ENCODE measurements around the gene FARP1.

Gene FARP1

DNA sequence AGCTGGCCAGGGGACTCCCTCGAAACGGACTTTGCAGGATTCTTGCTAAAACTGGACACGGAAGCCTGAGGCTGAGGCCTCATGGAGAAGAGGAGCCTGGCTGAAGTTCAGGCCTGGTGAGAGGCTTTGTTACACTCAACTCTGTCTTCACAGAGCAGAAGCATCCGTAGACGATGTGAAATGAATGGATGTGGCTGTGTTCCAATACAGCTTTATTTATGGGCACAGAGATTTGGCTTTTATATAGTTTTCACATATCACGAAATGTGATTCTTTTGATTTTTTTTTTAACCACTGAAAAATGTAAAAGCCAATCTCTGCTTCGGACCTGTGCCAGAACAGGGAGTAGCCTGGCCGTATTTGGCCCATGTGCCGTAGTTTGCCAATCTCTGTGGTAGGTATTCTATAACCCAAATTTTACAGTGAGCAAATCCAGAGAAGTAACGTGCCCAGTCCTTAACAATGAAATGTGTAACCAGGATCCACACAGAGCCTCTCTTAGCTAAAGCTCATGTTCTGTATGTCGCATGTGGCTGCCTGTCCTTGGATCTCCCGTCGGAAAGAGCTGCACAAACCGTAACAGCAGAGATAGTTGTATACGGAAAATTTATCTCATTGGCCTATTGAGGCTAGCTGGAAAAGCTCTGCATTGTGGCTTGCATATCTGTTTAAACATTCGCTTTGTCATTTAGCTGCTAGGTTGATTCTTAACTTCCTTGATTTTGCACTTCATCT, 205.7 kb downstream of the FARP1 start:
- TF ChIP-seq, protein P1, sequence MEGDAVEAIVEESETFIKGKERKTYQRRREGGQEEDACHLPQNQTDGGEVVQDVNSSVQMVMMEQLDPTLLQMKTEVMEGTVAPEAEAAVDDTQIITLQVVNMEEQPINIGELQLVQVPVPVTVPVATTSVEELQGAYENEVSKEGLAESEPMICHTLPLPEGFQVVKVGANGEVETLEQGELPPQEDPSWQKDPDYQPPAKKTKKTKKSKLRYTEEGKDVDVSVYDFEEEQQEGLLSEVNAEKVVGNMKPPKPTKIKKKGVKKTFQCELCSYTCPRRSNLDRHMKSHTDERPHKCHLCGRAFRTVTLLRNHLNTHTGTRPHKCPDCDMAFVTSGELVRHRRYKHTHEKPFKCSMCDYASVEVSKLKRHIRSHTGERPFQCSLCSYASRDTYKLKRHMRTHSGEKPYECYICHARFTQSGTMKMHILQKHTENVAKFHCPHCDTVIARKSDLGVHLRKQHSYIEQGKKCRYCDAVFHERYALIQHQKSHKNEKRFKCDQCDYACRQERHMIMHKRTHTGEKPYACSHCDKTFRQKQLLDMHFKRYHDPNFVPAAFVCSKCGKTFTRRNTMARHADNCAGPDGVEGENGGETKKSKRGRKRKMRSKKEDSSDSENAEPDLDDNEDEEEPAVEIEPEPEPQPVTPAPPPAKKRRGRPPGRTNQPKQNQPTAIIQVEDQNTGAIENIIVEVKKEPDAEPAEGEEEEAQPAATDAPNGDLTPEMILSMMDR (IDR thresholded peaks at IDR 0.05), result no peak

DNA sequence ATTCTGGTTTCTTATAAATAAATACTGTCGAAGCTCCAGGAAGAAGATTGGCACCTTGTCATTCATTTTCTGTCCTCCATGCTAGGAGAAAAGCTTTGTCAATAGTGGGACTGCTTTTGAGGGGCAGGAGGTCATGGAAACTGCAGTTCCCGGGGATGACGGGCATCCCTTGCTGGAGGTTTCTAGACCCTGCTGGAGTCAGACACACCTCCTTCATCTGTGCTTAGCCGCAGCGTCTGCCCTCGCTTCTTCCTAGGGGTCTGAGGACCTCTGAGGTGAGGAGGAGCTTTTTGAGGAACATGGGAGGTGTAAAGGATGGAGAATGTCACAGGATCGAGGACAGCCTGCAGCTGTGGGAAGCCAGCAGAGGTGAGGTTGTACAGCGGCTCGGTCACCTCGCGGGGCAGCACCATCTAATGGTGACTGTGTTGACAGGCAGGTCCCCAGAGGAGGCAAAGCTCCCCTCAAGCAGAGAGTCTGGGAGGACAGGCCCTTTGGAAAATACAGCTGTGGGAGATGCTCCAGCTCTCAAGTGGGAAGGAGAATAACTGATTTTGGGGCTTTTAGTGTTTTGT, 206.9 kb downstream of the FARP1 start:
- TF ChIP-seq, protein P1 (IDR thresholded peaks at IDR 0.05), result no peak; the same call in 1 of the 2 replicates

DNA sequence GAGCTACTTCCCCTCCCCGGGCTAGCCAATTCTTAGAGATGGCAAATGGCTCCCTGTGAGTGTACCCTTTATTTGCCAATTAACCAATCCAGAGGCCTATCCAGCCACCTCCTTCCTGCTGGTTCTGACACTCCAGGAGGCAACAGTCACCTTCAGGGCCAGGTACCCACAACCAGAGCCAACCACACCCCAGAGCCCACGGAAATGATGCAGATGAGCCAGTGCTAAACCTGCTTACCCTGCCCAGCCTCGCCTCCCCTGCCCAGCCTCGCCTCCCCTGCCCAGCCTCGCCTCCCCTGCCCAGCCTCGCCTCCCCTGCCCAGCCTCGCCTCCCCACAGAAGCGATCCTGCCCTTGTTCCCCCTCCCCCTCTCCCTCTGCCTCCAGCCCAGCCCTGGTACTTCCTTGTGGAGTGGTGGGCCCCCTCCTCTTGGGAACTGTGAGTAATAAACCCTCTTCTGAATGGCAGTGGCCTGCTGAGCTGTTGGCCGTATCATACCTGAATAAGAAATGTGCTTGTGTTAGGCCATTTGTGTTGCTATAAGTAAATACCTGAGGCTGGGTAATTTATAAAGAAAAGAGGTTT, 207.9 kb downstream of the FARP1 start:
- TF ChIP-seq, protein P1 (IDR thresholded peaks at IDR 0.05), result no peak

DNA sequence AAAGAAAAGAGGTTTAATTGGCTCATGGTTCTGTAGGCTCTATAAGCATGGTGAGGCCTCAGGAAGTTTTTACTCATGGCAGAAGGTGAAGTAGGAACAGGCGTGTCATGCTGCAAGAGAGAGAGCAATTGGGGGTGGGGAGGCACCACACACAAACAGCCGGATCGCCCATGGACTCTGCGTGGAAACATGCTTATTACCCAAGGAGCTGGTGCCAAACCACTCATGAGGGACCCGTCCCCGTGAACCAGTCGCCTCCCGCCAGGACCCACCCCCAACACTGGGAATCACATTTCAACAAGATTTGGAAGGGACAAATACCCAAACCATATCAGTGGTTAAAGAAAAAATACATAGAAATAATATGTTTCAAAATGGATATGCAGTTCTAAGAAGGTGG, 208.7 kb downstream of the FARP1 start:
- TF ChIP-seq, protein P1 (IDR thresholded peaks at IDR 0.05), result no peak

DNA sequence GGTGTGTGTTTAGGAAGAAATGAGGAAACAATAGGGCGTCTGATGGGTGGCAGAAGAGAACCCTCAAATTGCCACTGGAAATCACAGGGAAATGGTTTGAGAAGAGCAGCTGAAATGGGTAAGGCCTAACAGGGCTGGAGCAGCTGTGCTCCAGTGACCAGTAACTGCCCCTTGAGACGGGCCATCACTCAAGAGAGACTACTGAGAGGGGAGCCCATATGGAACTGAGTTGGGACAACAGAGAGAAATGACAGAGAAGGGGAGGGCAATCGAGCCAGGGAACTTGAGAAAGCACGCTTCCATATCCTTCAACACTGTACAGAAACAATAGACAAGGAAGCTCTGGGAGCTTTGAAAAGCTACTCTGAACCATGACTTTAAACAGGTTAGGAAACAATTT, 209.3 kb downstream of the FARP1 start:
- TF ChIP-seq, protein P1 (IDR thresholded peaks at IDR 0.05), result no peak

DNA sequence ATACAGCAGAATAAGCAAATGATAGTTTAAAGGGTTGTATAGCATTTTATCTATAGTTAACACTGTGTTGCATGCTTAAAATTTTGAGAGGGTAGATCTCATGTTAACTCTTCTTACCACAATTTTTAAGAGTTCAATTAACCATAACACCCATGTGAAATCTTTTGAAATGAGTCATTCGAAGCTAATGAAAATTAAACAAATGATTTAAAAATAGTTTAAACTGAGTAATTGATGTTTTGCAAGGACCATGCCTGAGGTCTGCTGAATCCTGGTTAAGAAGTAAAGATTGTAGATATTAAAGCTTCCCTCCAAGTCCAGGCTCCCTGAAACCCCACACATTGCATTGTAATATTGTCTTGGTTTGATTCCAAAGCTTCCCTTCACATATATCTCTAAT, 210.9 kb downstream of the FARP1 start:
- TF ChIP-seq, protein P1 (IDR thresholded peaks at IDR 0.05), result no peak

DNA sequence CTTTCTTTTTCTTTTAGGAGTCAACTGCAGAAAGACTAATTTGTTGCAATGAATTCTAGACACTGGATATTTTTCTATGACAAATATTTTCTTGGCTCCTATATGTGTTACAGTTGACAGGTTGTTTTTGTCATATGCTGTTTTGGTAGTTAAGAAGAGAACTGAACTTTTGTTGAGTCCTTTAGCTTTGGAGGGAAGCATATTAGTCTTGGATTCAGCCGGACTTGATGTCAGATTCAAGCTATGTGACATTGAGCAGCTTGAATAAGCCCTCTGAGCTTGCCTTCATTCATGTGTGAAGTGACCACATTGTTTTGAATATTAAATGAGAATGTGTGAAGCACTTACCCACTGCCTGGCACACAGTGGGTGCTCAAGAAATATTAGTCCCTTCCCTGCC, 216.0 kb downstream of the FARP1 start:
- TF ChIP-seq, protein P1 (IDR thresholded peaks at IDR 0.05), result no peak

Measured in LNCAP (cell line).